HEK293 (cell line): ENCODE data around the gene KDM2B.
"Not testable (repeated sequence)": the region's sequence is repeated elsewhere in the genome, so short reads cannot be mapped to it uniquely, and the experiment has no call there.

Experiments used
- CTCF ChIA-PET: fragments of 350-600 bp; formaldehyde crosslinking; extraction: SDS; loops from one replicate; lab custom pipeline; 2021; ENCODE audit warnings: antibody characterized with exemption; lab: Yijun Ruan, JAX
- POLR2A ChIA-PET: fragments of 300-600 bp; formaldehyde crosslinking; extraction: SDS; loops from one replicate; lab custom pipeline; 2020; ENCODE audit warnings: antibody characterized with exemption, inconsistent platforms; lab: Yijun Ruan, JAX
- H3K27ac ChIP-seq: fragments of 200-500 bp; sonication (Bioruptor generic); 2 replicates; pipeline ENCODE4 v1.5.1; 2014; ENCODE audit warnings: low read depth, low read length, control low read depth, inconsistent platforms; ENCODE audit errors: extremely low read depth
- H3K36me3 ChIP-seq, 2 experiments: fragments of 200-500 bp in 1 of 2; sonication (Bioruptor generic) in 1 of 2; 1 replicate in 1 of 2; 2 replicates in 1 of 2; pipeline ENCODE4 v1.5.1; 2014 to 2017; ENCODE audit warnings: inconsistent platforms in 2 of 2, low read length in 2 of 2; ENCODE audit not compliant: control insufficient read depth in 2 of 2, insufficient read depth in 1 of 2
- H3K4me1 ChIP-seq: fragments of 200-500 bp; sonication (Bioruptor generic); 2 replicates; pipeline ENCODE4 v1.5.1; 2014; ENCODE audit warnings: mild to moderate bottlenecking, low read length, inconsistent platforms; ENCODE audit not compliant: control insufficient read depth, insufficient read depth
- H3K4me3 ChIP-seq: 2 replicates; pipeline ENCODE4 v1.5.1; 2011; ENCODE audit warnings: low read depth, mild to moderate bottlenecking, control low read depth, low read length, moderate library complexity
- H3K9me3 ChIP-seq: fragments of 200-500 bp; sonication (Bioruptor generic); 2 replicates; pipeline ENCODE4 v1.5.1; 2014; ENCODE audit warnings: low read depth, low read length, inconsistent platforms; ENCODE audit not compliant: control insufficient read depth, insufficient read depth
- KLF10 ChIP-seq: fragments of 450-650 bp; IDR thresholded peaks from 2 replicates; pipeline ENCODE4 v1.5.1; 2018; ENCODE audit warnings: missing biosample characterization, mild to moderate bottlenecking, missing genetic modification characterization
- MZF1 ChIP-seq: fragments of 450-650 bp; formaldehyde crosslinking; IDR thresholded peaks from 2 replicates; pipeline ENCODE4 v1.5.1; 2017; ENCODE audit warnings: missing biosample characterization, missing genetic modification characterization, borderline replicate concordance
- RBAK ChIP-seq: fragments of 450-650 bp; formaldehyde crosslinking; IDR thresholded peaks from 2 replicates; pipeline ENCODE4 v1.5.1; 2016; ENCODE audit warnings: missing biosample characterization, missing genetic modification characterization
- SCRT2 ChIP-seq: fragments of 450-650 bp; formaldehyde crosslinking; IDR thresholded peaks from 2 replicates; pipeline ENCODE4 v1.5.1; 2016; ENCODE audit warnings: missing biosample characterization, missing genetic modification characterization
- SP2 ChIP-seq: fragments of 450-650 bp; formaldehyde crosslinking; IDR thresholded peaks from 2 replicates; pipeline ENCODE4 v1.5.1; 2016; ENCODE audit warnings: missing biosample characterization, missing genetic modification characterization
- TCF7L2 ChIP-seq: IDR thresholded peaks from 2 replicates; pipeline ENCODE4 v1.6.1; 2011; ENCODE audit warnings: low read depth, mild to moderate bottlenecking, inconsistent platforms, low read length, moderate library complexity, borderline replicate concordance
- ZNF10 ChIP-seq: fragments of 450-650 bp; formaldehyde crosslinking; IDR thresholded peaks from 2 replicates; pipeline ENCODE4 v1.5.1; 2017; ENCODE audit warnings: missing biosample characterization, missing genetic modification characterization
- ZNF121 ChIP-seq: fragments of 450-650 bp; formaldehyde crosslinking; IDR thresholded peaks from 2 replicates; pipeline ENCODE4 v1.5.1; 2016; ENCODE audit warnings: missing biosample characterization, missing genetic modification characterization
- ZNF132 ChIP-seq: fragments of 450-650 bp; formaldehyde crosslinking; IDR thresholded peaks from 2 replicates; pipeline ENCODE4 v1.5.1; 2017; ENCODE audit warnings: missing biosample characterization, missing genetic modification characterization, borderline replicate concordance
- ZNF138 ChIP-seq: fragments of 450-650 bp; formaldehyde crosslinking; IDR thresholded peaks from 2 replicates; pipeline ENCODE4 v1.5.1; 2016; ENCODE audit warnings: missing biosample characterization, missing genetic modification characterization, borderline replicate concordance
- ZNF248 ChIP-seq: fragments of 450-650 bp; formaldehyde crosslinking; IDR thresholded peaks from 2 replicates; pipeline ENCODE4 v1.5.1; 2017; ENCODE audit warnings: missing biosample characterization, missing genetic modification characterization
- ZNF292 ChIP-seq: fragments of 450-650 bp; formaldehyde crosslinking; IDR thresholded peaks from 2 replicates; pipeline ENCODE4 v1.5.1; 2016; ENCODE audit warnings: low read depth, missing biosample characterization, missing genetic modification characterization, borderline replicate concordance
- ZNF311 ChIP-seq: fragments of 450-650 bp; formaldehyde crosslinking; IDR thresholded peaks from 2 replicates; pipeline ENCODE4 v1.5.1; 2017; ENCODE audit warnings: missing biosample characterization, missing genetic modification characterization, borderline replicate concordance
- ZNF341 ChIP-seq: fragments of 450-650 bp; formaldehyde crosslinking; IDR thresholded peaks from 2 replicates; pipeline ENCODE4; 2016; ENCODE audit warnings: low read depth, missing biosample characterization, missing genetic modification characterization
- ZNF350 ChIP-seq: fragments of 450-650 bp; formaldehyde crosslinking; IDR thresholded peaks from 2 replicates; pipeline ENCODE4 v1.5.0; 2017; ENCODE audit warnings: missing biosample characterization, mild to moderate bottlenecking, missing genetic modification characterization
- ZNF391 ChIP-seq: fragments of 450-650 bp; formaldehyde crosslinking; IDR thresholded peaks from 2 replicates; pipeline ENCODE4 v1.5.1; 2016; ENCODE audit warnings: low read depth, missing biosample characterization, missing genetic modification characterization, borderline replicate concordance
- ZNF433 ChIP-seq: fragments of 450-650 bp; formaldehyde crosslinking; IDR thresholded peaks from 2 replicates; pipeline ENCODE4 v1.5.1; 2016; ENCODE audit warnings: missing biosample characterization, missing genetic modification characterization, low read depth
- ZNF530 ChIP-seq: fragments of 450-650 bp; formaldehyde crosslinking; IDR thresholded peaks from 2 replicates; pipeline ENCODE4 v1.5.1; 2016; ENCODE audit warnings: low read depth, missing biosample characterization, missing genetic modification characterization
- ZNF561 ChIP-seq: fragments of 450-650 bp; IDR thresholded peaks from 2 replicates; pipeline ENCODE4 v1.5.1; 2018; ENCODE audit warnings: missing biosample characterization, missing genetic modification characterization, borderline replicate concordance
- ZNF670 ChIP-seq: fragments of 450-650 bp; formaldehyde crosslinking; IDR thresholded peaks from 2 replicates; pipeline ENCODE4 v1.5.1; 2016; ENCODE audit warnings: missing biosample characterization, missing genetic modification characterization, low read depth
- ZNF837 ChIP-seq: fragments of 450-650 bp; formaldehyde crosslinking; IDR thresholded peaks from 2 replicates; pipeline ENCODE4 v1.5.1; 2016; ENCODE audit warnings: missing biosample characterization, missing genetic modification characterization
- ZSCAN30 ChIP-seq: fragments of 450-650 bp; IDR thresholded peaks from 2 replicates; pipeline ENCODE4 v1.5.1; 2018; ENCODE audit warnings: missing biosample characterization, mild to moderate bottlenecking, missing genetic modification characterization, moderate library complexity
- ZXDB ChIP-seq: fragments of 450-650 bp; formaldehyde crosslinking; IDR thresholded peaks from 2 replicates; pipeline ENCODE4 v1.5.1; 2016; ENCODE audit warnings: missing biosample characterization, missing genetic modification characterization
- TF ChIP-seq, protein P1 (sequence below): sonication (generic); formaldehyde crosslinking; IDR thresholded peaks from 2 replicates; pipeline ENCODE4 v1.8.1; 2022; ENCODE audit warnings: mild to moderate bottlenecking, moderate library complexity, missing genetic modification reagents
- TF ChIP-seq, protein P2 (sequence below): fragments of 450-650 bp; formaldehyde crosslinking; IDR thresholded peaks from 2 replicates; pipeline ENCODE4 v1.5.1; 2016; ENCODE audit warnings: missing biosample characterization, missing genetic modification characterization
- TF ChIP-seq, protein P3 (sequence below): fragments of 450-650 bp; formaldehyde crosslinking; IDR thresholded peaks from 2 replicates; pipeline ENCODE4 v1.5.1; 2016; ENCODE audit warnings: missing biosample characterization, missing genetic modification characterization
- TF ChIP-seq, protein P4 (sequence below): fragments of 450-650 bp; formaldehyde crosslinking; IDR thresholded peaks from 2 replicates; pipeline ENCODE4 v1.5.1; 2016; ENCODE audit warnings: missing biosample characterization, missing genetic modification characterization

KDM2B gene

DNA sequence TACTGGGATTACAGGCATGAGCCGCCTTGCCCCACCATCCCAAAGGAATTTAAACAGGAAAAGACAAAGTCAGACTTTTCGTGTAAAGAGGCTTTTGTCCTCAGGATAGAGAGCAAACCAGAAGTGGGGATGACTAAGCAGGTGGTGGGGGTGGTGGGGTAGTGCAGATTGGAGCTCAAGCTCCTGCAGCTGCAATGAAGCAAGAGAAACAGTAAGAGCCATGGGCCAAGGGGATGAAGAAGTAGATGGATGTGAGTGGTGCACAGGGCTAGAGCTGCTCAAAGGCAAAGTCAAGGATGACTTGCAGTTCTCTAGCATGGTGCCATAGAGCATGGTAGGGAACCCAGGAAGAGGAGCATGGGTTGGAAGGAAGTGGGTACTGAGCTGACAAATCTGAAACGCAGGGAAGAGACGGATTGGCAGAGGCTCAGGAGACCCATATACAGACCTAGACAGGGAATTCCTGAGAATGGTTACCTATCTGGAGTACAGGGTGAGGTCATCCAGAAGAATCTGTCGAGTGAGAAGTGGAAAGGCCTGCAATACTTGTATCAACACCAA lies 192.3 kb downstream of the KDM2B start (continued):
- TF ChIP-seq MZF1 (tag by site-specific recombination) (no peak), ZNF670 (no peak), RBAK (tag by site-specific recombination) (no peak), ZNF311 (no peak), ZNF248 (no peak), ZNF132 (no peak), ZNF292 (tag by site-specific recombination) (no peak), TCF7L2 (no peak), KLF10 (tag by site-specific recombination) (no peak)
- TF ChIP-seq, protein P1, sequence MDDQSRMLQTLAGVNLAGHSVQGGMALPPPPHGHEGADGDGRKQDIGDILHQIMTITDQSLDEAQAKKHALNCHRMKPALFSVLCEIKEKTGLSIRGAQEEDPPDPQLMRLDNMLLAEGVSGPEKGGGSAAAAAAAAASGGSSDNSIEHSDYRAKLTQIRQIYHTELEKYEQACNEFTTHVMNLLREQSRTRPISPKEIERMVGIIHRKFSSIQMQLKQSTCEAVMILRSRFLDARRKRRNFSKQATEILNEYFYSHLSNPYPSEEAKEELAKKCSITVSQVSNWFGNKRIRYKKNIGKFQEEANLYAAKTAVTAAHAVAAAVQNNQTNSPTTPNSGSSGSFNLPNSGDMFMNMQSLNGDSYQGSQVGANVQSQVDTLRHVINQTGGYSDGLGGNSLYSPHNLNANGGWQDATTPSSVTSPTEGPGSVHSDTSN (CRISPR knock-in tag): no peak
- TF ChIP-seq, protein P2, sequence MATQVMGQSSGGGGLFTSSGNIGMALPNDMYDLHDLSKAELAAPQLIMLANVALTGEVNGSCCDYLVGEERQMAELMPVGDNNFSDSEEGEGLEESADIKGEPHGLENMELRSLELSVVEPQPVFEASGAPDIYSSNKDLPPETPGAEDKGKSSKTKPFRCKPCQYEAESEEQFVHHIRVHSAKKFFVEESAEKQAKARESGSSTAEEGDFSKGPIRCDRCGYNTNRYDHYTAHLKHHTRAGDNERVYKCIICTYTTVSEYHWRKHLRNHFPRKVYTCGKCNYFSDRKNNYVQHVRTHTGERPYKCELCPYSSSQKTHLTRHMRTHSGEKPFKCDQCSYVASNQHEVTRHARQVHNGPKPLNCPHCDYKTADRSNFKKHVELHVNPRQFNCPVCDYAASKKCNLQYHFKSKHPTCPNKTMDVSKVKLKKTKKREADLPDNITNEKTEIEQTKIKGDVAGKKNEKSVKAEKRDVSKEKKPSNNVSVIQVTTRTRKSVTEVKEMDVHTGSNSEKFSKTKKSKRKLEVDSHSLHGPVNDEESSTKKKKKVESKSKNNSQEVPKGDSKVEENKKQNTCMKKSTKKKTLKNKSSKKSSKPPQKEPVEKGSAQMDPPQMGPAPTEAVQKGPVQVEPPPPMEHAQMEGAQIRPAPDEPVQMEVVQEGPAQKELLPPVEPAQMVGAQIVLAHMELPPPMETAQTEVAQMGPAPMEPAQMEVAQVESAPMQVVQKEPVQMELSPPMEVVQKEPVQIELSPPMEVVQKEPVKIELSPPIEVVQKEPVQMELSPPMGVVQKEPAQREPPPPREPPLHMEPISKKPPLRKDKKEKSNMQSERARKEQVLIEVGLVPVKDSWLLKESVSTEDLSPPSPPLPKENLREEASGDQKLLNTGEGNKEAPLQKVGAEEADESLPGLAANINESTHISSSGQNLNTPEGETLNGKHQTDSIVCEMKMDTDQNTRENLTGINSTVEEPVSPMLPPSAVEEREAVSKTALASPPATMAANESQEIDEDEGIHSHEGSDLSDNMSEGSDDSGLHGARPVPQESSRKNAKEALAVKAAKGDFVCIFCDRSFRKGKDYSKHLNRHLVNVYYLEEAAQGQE (tag by site-specific recombination): no peak

DNA sequence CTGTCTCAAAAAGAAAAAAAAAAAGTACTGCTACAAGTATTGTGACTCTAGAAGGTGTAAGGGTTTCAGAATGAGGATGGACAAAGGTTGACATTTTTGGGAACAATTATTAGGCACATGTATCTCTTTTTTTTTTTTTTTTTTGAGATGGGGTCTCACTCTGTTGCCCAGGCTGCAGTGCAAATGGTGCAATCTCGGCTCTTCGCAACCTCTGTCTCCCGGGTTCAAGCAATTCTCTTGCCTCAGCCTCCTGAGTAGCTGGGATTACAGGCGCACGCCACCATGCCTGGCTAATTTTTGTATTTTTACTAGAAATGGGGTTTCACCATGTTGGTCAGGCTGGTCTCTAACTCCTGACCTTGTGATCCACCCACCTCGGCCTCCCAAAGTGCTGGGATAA lies 195.9 kb downstream of the KDM2B start:
- H3K9me3 ChIP-seq, H3K27ac ChIP-seq, H3K36me3 ChIP-seq, H3K4me3 ChIP-seq, H3K4me1 ChIP-seq: not testable (repeated sequence)
- CTCF ChIA-PET: interaction anchor here (1.9 kb wide), 1 partner anchor 34 kb away, joined by 4 read pairs; no protein-coding TSS in a partner anchor
- TF ChIP-seq ZNF121 (tag by site-specific recombination): 0 out of 2 replicates have a peak, but pooled peaks have one; percentile 66
- POLR2A ChIA-PET: interaction anchor here (0.6 to 2.5 kb wide), 2 partner anchors 15 to 42 kb away, joined by 3 to 9 read pairs; partner anchors contain the start of gene RNF34

DNA sequence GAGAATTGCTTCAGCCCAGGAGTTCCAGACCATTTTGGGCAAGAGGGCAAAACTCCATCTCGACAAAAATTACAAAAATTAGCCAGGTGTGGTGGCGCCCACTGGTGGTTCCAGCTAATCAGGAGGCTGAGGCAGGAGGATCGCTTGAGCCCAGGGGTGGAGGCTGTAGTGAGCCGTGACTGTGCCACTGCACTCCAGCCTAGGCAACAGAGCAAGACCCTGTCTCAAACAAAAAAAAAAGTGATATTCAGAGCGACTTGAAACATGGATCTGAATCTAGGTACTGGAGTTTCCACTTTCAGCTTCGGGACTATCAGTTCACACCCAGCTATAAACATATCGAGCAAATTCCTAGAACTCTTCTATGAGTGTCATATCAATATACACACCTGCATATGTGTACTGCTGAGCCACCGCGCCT lies 197.2 kb downstream of the KDM2B start:
- ChIA-PET POLR2A (interaction anchor here (0.6 to 2.2 kb wide), 3 partner anchors 9 to 42 kb away, joined by 3 to 5 read pairs (median 4); partner anchors contain the start of gene ANAPC5), CTCF (interaction anchor here (0.5 to 1.9 kb wide), 12 partner anchors 8 to 379 kb away, joined by 3 to 6 read pairs (median 3); no protein-coding TSS in a partner anchor)

More for the DNA sequence above, 197.2 kb downstream of the KDM2B start:
- H3K4me3 ChIP-seq: no peak overlapping the region
- no peaks in the 10 kb centered on the region for H3K9me3 ChIP-seq
- H3K4me1 ChIP-seq: no peaks in the 10 kb centered on the region
- H3K27ac ChIP-seq: no peak overlapping the region
- TF ChIP-seq SP2 (tag by site-specific recombination) (no peak), ZNF341 (tag by site-specific recombination) (no peak), ZNF561 (tag by site-specific recombination) (no peak), ZNF391 (no peak), ZNF530 (no peak), ZNF350 (no peak), ZNF433 (no peak), SCRT2 (tag by site-specific recombination) (no peak), ZNF10 (tag by site-specific recombination) (no peak), TCF7L2 (no peak), ZSCAN30 (tag by site-specific recombination) (no peak), ZXDB (no peak), ZNF837 (tag by site-specific recombination) (no peak), ZNF138 (tag by site-specific recombination) (no peak)
- TF ChIP-seq, protein P3, sequence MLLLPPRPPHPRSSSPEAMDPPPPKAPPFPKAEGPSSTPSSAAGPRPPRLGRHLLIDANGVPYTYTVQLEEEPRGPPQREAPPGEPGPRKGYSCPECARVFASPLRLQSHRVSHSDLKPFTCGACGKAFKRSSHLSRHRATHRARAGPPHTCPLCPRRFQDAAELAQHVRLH (tag by site-specific recombination): peak; percentile 77; the same call in 1 of the 2 replicates
- TF ChIP-seq, protein P4, sequence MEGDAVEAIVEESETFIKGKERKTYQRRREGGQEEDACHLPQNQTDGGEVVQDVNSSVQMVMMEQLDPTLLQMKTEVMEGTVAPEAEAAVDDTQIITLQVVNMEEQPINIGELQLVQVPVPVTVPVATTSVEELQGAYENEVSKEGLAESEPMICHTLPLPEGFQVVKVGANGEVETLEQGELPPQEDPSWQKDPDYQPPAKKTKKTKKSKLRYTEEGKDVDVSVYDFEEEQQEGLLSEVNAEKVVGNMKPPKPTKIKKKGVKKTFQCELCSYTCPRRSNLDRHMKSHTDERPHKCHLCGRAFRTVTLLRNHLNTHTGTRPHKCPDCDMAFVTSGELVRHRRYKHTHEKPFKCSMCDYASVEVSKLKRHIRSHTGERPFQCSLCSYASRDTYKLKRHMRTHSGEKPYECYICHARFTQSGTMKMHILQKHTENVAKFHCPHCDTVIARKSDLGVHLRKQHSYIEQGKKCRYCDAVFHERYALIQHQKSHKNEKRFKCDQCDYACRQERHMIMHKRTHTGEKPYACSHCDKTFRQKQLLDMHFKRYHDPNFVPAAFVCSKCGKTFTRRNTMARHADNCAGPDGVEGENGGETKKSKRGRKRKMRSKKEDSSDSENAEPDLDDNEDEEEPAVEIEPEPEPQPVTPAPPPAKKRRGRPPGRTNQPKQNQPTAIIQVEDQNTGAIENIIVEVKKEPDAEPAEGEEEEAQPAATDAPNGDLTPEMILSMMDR (tag by site-specific recombination): peak; percentile 17; the same call in 1 of the 2 replicates
- no peaks in the 10 kb centered on the region for H3K36me3 ChIP-seq
